Smooth muscle cell (in vitro differentiated cells): Measurements from ENCODE around the gene RHBDD1. TPM values are rescaled to one million over a fixed set of nuclear protein-coding genes. Genes with fewer than 3 reads are reported as not detected.

Source experiments
- DNase-seq: peaks from one replicate; lab custom pipeline; 2025; ENCODE audit not compliant: unreplicated experiment; lab: John Stamatoyannopoulos, UW
- H2AFZ ChIP-seq: fragments of 200-600 bp; sonication (generic); 2 replicates; pipeline ENCODE4 v1.6.0; 2016; ENCODE audit warnings: antibody characterized with exemption, low read depth, mild to moderate bottlenecking
- H3F3A ChIP-seq: fragments of 200-600 bp; sonication (generic); 2 replicates; pipeline ENCODE4 v1.6.0; 2017; ENCODE audit warnings: antibody characterized with exemption, low read depth
- H3K27ac ChIP-seq: fragments of 200-600 bp; sonication (generic); 2 replicates; pipeline ENCODE4 v1.5.1; 2016; ENCODE audit warnings: low read depth, mild to moderate bottlenecking
- H3K27me3 ChIP-seq: fragments of 200-600 bp; sonication (generic); 2 replicates; pipeline ENCODE4 v1.6.1; 2016; ENCODE audit warnings: low read depth, mild to moderate bottlenecking
- H3K36me3 ChIP-seq: fragments of 200-600 bp; sonication (generic); 2 replicates; pipeline ENCODE4 v1.5.1; 2016; ENCODE audit warnings: low read depth
- H3K4me1 ChIP-seq: fragments of 200-600 bp; sonication (generic); 2 replicates; pipeline ENCODE4 v1.5.1; 2016; ENCODE audit warnings: low read depth
- H3K4me2 ChIP-seq: fragments of 200-600 bp; sonication (generic); 2 replicates; pipeline ENCODE4 v1.6.0; 2016; ENCODE audit warnings: mild to moderate bottlenecking
- H3K4me3 ChIP-seq: fragments of 200-600 bp; sonication (generic); 2 replicates; pipeline ENCODE4 v1.5.1; 2016; ENCODE audit warnings: mild to moderate bottlenecking
- H3K79me2 ChIP-seq: fragments of 200-600 bp; sonication (generic); 2 replicates; pipeline ENCODE4 v1.6.0; 2016; ENCODE audit warnings: low read depth, mild to moderate bottlenecking
- H3K9ac ChIP-seq: fragments of 200-600 bp; sonication (generic); 2 replicates; pipeline ENCODE4 v1.6.0; 2016; ENCODE audit warnings: low read depth
- H3K9me3 ChIP-seq: fragments of 200-600 bp; sonication (generic); replicated peaks from 2 replicates; pipeline ENCODE4 v1.5.1; 2016; ENCODE audit warnings: low read depth
- H4K20me1 ChIP-seq: fragments of 200-600 bp; sonication (generic); 2 replicates; pipeline ENCODE4 v1.6.0; 2016; ENCODE audit warnings: low read depth
- WGBS: methylation state at CpG from one replicate; pipeline ENCODE4 v1.1.7; 2016; ENCODE audit warnings: low lambda C conversion rate; 5-methylcytosine and 5-hydroxymethylcytosine counted together
- polyA plus RNA-seq: library from polyadenylated mRNA; unstranded; fragments of >200 nt; fragmentation: Nextera tagmentation; extraction: Ambion mirVana; gene quantifications from 2 replicates; pipeline ENCODE4 v1.2.1, GENCODE V29; 2016
- total RNA-seq: library from RNA; depleted of rRNA; stranded (reverse); fragments of >200 nt; gene quantifications from 2 replicates; pipeline ENCODE4 v1.2.3, GENCODE V29; 2014
- TF ChIP-seq, protein P1 (sequence below): fragments of 200-600 bp; sonication (generic); IDR thresholded peaks from 2 replicates; pipeline ENCODE4 v1.5.1; 2017; ENCODE audit warnings: borderline replicate concordance, mild to moderate bottlenecking, antibody characterized with exemption; ENCODE audit not compliant: insufficient read depth, poor library complexity, severe bottlenecking

The RHBDD1 gene
- total and polyA plus RNA-seq, 2 experiments from 2014 or later: 11.3 to 20.7 TPM

DNA sequence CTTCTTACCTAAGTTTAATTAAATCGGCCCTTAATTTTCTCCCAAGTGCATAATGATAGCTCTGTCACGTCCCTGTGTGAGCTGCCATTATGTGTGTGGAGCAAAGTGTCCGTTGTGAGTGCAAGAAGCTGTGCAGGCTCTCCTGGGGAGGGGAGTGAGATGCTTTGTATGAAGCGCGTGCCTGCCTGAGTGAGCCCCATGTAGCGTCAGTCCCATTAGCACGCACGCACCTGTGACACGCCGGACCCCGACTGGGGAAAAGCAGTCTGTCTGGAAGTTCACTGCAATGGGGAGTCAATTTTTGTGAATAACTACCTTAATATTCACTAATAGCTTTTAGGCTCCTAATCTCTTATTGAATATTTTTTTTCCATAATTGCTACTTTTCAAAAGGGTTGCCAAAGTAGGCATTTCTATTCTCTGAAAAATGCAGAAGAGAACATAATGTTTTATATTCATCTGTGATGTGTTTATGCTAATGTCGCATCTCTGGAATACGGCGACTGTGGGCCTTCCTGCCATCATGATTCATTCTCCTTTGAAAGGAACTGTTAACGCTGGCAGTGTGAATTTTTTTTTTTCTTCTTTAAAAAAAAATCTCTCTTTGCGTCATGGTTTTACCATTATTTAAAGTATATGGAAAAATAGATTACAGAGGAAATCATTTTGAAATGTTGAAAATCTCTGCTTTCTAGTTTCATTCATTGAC lies 170.5 kb downstream of the RHBDD1 start:
- WGBS: 92% methylated on average over 16 of the region's 16 CpGs
- Histone ChIP-seq H3K4me1 (no peaks in the 10 kb centered on the region), H3K27ac (no peak overlapping the region), H3K4me2 (no peak overlapping the region), H3K79me2 (no peaks in the 10 kb centered on the region), H3K27me3 (no peaks in the 10 kb centered on the region), H3K9ac (no peak overlapping the region), H3K36me3 (no peaks in the 10 kb centered on the region), H3F3A (no peaks in the 10 kb centered on the region), H4K20me1 (no peaks in the 10 kb centered on the region), H3K4me3 (no peak overlapping the region), H2AFZ (no peak overlapping the region), H3K9me3 (no peaks in the 10 kb centered on the region)
- TF ChIP-seq, protein P1, sequence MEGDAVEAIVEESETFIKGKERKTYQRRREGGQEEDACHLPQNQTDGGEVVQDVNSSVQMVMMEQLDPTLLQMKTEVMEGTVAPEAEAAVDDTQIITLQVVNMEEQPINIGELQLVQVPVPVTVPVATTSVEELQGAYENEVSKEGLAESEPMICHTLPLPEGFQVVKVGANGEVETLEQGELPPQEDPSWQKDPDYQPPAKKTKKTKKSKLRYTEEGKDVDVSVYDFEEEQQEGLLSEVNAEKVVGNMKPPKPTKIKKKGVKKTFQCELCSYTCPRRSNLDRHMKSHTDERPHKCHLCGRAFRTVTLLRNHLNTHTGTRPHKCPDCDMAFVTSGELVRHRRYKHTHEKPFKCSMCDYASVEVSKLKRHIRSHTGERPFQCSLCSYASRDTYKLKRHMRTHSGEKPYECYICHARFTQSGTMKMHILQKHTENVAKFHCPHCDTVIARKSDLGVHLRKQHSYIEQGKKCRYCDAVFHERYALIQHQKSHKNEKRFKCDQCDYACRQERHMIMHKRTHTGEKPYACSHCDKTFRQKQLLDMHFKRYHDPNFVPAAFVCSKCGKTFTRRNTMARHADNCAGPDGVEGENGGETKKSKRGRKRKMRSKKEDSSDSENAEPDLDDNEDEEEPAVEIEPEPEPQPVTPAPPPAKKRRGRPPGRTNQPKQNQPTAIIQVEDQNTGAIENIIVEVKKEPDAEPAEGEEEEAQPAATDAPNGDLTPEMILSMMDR: no peak
- DNase-seq: no peak

DNA sequence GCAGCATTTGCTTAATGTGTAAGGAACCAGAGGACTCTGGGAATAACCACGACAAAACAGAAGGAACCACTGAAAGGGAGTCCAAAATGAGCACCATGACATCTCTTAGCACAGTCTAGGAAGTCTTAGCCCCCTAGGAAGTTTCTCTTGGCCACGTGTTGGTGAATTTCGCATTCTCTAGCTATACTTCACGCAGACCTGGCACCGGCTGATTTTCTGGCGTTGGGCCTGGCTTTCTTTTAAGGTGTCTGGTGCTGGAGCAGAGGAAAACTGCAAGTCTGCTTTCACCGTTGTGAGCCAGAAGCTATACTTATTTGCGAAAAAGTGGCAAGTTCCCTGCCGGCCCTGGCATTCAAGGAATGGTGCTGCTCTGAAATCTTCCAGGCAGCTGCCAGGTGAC lies 171.3 kb downstream of the RHBDD1 start:
- Histone ChIP-seq H3K4me2 (no peak overlapping the region), H3K27me3 (no peaks in the 10 kb centered on the region), H3K9me3 (no peaks in the 10 kb centered on the region), H4K20me1 (no peaks in the 10 kb centered on the region), H2AFZ (no peak overlapping the region), H3K4me1 (no peaks in the 10 kb centered on the region), H3K4me3 (no peak overlapping the region), H3K27ac (no peak overlapping the region), H3K79me2 (no peaks in the 10 kb centered on the region), H3K36me3 (no peaks in the 10 kb centered on the region), H3K9ac (no peak overlapping the region), H3F3A (no peaks in the 10 kb centered on the region)
- WGBS: 73% methylated on average over 9 of the region's 9 CpGs
- DNase-seq: no peak
- TF ChIP-seq, protein P1: no peak

DNA sequence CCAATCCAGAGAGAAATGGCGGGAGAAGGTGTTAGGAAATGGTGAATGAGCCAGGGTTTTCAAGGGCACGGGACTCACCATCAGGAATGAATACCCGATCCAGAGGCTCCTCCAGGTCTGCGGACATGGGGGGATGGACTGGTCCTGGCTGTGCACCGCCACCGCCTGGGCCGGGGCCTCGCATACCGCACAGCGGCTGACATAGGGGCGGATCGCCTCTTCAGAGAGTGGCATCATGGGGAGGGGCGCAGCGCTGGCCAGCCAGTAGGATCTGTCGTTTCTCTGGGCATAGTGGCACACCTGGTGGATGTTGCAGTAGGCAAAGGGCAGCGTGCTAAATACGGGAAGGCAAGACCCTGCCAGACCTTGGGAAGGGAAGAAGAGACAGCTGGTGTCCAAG lies 172.1 kb downstream of the RHBDD1 start:
- no peaks in the 10 kb centered on the region for H3K9me3 ChIP-seq
- no peak for DNase-seq
- H2AFZ ChIP-seq: no peak overlapping the region
- no peaks in the 10 kb centered on the region for H3K36me3 ChIP-seq
- H3K27ac ChIP-seq: no peak overlapping the region
- H3K4me2 ChIP-seq: no peak overlapping the region
- no peaks in the 10 kb centered on the region for H4K20me1 ChIP-seq
- 96% methylated on average over 17 of the region's 17 CpGs for WGBS
- H3K4me3 ChIP-seq: no peak overlapping the region
- no peaks in the 10 kb centered on the region for H3K27me3 ChIP-seq
- no peaks in the 10 kb centered on the region for H3K79me2 ChIP-seq
- H3K9ac ChIP-seq: no peak overlapping the region
- H3K4me1 ChIP-seq: no peaks in the 10 kb centered on the region
- H3F3A ChIP-seq: no peaks in the 10 kb centered on the region
- TF ChIP-seq, protein P1: no peak

DNA sequence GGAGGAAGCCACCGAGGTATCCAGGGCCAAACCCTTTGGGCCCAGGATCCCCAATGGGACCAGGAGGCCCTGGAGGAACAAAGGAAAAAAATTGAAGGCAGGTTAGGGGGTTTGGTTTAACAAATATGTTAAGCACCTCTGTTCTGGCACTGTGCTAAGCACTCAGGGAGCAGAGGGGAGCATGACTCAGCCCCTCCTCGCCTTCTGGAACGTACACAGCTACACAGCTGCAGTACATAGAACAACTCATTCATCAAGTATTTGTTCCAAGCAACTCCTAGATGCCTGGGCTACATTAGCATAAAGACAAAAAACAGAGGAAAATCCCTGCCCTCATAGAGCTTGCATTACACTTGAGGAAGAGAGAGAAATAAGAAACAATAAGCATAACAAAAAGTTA lies 174.6 kb downstream of the RHBDD1 start:
- no peaks in the 10 kb centered on the region for H3K36me3 ChIP-seq
- H3K9me3 ChIP-seq: no peaks in the 10 kb centered on the region
- H3K4me1 ChIP-seq: no peaks in the 10 kb centered on the region
- H3K79me2 ChIP-seq: no peaks in the 10 kb centered on the region
- H3K27me3 ChIP-seq: no peaks in the 10 kb centered on the region
- H4K20me1 ChIP-seq: no peaks in the 10 kb centered on the region
- WGBS: 49% methylated on average over 3 of the region's 3 CpGs
- TF ChIP-seq, protein P1: no peak
- H3K27ac ChIP-seq: no peak overlapping the region
- no peak overlapping the region for H3K4me3 ChIP-seq
- no peak overlapping the region for H2AFZ ChIP-seq
- H3K4me2 ChIP-seq: no peak overlapping the region
- no peak overlapping the region for H3K9ac ChIP-seq
- no peaks in the 10 kb centered on the region for H3F3A ChIP-seq
- DNase-seq: no peak
